D721Med (cell line): ENCODE data around the gene MYH15.

Experiments used
- DNase-seq: peaks from one replicate; pipeline ENCODE4 v3.0.0; 2011; ENCODE audit warnings: low spot score; ENCODE audit not compliant: insufficient read length
- FAIRE-seq: peaks from 2 replicates; lab custom pipeline; 2011; peaks lifted over from hg19 to GRCh38; lab: Jason Lieb, UNC
- TF ChIP-seq, protein P1 (sequence below): IDR thresholded peaks from 2 replicates; pipeline ENCODE4 v1.5.1; 2012; ENCODE audit warnings: mild to moderate bottlenecking, control low read depth; ENCODE audit not compliant: insufficient read depth; ENCODE audit errors: missing control alignments

The MYH15 gene

DNA sequence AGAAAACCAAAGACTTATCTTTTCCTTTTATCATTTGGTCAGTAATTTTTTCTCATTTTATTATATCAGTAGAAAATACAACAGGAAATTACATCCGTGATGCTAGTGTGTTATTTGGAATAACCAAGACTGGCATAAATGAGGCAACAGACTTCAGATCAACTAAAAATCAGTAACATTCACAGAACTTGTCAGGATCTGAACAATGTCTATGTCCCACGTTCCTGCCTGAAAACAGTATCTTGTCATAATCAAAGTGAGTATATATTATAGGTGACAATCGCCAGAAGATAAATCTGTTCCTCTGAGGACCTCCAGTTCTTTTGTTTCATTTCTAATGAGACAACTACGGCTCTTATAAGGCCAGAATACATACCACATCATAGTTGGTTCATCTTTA is 41.8 kb downstream of the MYH15 start:
- FAIRE-seq: no peak
- no peak for DNase-seq
- TF ChIP-seq, protein P1, sequence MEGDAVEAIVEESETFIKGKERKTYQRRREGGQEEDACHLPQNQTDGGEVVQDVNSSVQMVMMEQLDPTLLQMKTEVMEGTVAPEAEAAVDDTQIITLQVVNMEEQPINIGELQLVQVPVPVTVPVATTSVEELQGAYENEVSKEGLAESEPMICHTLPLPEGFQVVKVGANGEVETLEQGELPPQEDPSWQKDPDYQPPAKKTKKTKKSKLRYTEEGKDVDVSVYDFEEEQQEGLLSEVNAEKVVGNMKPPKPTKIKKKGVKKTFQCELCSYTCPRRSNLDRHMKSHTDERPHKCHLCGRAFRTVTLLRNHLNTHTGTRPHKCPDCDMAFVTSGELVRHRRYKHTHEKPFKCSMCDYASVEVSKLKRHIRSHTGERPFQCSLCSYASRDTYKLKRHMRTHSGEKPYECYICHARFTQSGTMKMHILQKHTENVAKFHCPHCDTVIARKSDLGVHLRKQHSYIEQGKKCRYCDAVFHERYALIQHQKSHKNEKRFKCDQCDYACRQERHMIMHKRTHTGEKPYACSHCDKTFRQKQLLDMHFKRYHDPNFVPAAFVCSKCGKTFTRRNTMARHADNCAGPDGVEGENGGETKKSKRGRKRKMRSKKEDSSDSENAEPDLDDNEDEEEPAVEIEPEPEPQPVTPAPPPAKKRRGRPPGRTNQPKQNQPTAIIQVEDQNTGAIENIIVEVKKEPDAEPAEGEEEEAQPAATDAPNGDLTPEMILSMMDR: no peak

DNA sequence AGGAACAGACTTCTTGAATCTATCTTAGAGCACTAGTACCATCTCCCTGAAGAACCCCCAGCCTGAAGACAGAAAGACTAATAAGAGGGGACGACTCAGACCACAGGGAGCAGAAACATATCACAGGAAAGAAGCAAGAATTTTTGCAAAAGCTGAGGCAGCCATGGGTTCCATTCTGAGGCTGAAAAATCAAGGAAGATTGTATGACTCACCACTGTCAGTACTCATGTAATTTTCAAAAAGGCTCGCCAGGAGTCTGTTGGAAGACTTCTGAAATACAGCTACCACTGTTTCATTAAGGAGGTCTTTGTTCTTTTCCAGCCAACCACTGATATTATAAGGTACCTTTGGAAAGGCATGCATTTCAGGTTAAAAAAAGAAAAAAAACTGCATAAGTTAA is 47.5 kb downstream of the MYH15 start:
- TF ChIP-seq, protein P1: no peak
- no peak for FAIRE-seq

DNA sequence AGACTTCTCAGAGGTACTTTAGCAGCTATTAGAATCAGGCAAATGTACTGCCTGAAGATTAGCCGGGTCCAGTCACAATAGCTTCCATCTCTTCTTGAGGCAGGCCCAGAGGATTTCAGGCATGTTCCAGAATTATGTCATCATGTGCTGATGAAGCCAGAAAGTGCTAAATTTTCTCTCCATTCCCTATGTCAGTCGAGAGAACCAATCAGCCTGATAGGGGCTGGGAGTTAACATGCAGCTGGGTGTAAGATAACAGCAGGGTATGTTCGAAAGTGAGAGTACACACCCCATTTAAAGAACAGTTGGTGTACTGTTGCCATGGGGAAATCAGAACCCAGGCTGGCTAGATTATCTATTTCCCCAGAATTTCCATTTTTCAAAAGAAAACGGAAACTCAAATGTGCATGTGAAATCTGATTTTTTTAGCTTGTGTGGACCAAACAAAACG is 48.7 kb downstream of the MYH15 start:
- TF ChIP-seq, protein P1: no peak
- FAIRE-seq (no peak), DNase-seq (no peak)

More for the DNA sequence above, 47.5 kb downstream of the MYH15 start:
- DNase-seq: no peak

DNA sequence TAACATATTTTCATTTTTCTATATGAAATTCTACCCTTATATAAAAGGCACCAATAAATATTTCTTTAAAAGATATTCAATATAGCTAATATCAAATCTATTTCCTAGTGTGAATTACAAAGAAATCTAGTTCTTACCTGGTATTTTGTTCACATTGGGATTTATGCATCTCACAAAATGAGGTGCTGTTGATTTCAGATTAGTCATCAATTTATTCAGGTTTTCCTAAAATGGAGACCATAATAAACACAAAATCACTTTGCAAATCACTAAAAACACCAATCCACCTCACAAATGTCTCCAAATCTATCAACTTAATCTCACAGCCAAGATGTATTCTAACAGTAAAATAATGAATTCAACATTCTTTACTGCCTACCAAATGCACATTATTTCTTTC is 51.2 kb downstream of the MYH15 start:
- DNase-seq (no peak), FAIRE-seq (no peak)
- TF ChIP-seq, protein P1: no peak

DNA sequence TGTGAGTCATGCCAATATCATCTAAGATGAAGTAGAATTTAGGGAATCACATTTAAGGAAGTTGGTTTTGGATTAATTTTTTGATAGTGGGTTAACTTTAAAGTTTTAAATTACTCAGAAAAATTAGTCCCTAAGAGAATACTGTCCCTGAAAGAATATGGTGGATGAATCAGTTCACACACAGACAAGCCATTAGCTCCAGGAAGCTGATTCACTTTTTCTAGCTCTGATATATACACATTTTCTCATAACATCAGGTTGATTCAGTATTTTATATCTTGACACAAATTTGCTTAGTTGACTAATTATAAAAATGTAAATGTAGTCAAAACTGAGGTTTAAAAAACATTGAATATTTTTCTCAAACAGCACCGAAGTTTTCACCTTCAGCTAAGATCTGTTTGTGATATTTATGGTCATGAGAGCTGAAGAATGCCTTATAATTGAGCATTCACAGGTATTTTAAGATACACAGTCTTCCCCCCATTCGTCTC is 55.1 kb downstream of the MYH15 start:
- DNase-seq (no peak), FAIRE-seq (no peak)
- TF ChIP-seq, protein P1: no peak

DNA sequence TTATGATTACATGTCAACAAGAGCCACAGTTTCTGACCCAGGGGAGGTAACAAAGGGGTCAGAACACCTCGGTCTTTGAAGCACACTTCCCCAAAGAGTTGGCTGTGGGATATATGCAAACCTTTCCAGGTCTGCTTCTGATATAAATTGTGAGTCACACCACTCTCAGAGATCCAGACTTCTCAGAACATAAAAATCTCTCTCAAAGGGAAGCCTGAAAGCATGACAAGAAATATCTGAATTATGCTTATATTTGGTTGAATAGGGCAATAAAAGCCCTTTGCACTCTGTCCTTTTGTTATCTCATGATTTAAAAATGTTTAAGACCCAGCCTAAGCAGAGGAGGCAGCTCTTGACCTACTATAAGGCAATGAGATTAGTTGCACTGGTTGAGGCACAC is 56.8 kb downstream of the MYH15 start:
- TF ChIP-seq, protein P1: no peak
- DNase-seq: no peak
- no peak for FAIRE-seq

DNA sequence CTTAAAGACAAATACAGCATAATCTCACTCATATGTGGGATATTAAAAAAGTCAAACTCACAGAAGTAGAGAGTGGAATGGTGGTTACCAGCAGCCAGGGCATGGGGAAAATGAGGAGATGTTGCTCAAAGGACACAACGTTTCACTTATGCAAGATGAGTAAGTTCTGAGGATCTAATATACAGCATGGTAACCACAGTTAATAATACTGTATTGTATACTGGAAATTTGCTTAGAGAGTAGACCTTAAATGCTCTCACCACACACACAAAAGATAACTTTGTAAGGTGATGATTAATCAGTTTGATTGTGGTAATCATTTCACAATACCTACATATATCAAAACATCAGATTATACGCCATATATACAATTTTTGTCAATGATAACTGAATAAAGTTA is 60.0 kb downstream of the MYH15 start:
- DNase-seq: no peak
- no peak for FAIRE-seq
- TF ChIP-seq, protein P1: no peak
